ENCODE measurements around the gene IL5.

DNA sequence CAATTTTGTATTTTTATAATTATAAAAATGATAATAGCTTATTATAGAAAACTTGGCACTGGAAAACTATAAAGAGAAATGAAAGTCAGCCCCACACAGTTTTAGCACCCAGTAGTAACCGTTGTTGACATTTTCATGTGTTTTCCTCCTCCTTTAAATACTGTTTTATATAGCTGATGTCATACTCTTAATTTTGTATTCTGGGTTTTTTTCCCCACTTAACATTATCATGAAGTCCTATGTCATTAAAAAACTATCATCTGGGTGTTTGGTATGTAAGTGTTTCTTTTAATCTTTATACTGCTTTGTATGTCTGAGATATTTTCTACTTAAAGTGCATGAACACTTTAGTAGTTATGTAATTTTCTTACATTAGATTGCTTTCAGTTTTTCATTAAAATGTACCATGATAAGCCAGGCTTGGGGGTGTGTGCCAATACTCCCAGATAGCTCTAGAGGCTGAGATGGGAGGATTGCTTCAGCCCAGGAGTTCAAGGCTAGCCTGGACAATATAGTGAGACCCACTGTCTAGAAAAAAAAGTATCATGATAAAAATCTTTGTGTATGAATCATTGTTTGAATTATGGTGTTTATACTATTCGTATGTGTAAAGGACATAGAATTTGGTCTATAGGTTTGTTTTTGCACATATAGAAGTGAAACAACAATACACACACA, 16.2 kb upstream of the IL5 start:
- TF ChIP-seq, protein P1, sequence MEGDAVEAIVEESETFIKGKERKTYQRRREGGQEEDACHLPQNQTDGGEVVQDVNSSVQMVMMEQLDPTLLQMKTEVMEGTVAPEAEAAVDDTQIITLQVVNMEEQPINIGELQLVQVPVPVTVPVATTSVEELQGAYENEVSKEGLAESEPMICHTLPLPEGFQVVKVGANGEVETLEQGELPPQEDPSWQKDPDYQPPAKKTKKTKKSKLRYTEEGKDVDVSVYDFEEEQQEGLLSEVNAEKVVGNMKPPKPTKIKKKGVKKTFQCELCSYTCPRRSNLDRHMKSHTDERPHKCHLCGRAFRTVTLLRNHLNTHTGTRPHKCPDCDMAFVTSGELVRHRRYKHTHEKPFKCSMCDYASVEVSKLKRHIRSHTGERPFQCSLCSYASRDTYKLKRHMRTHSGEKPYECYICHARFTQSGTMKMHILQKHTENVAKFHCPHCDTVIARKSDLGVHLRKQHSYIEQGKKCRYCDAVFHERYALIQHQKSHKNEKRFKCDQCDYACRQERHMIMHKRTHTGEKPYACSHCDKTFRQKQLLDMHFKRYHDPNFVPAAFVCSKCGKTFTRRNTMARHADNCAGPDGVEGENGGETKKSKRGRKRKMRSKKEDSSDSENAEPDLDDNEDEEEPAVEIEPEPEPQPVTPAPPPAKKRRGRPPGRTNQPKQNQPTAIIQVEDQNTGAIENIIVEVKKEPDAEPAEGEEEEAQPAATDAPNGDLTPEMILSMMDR (IDR thresholded peaks at IDR 0.05; ENCODE audit: low read depth, low read length, poor library complexity, severe bottlenecking), result no peak
- TF ChIP-seq EZH2phosphoT487 (IDR thresholded peaks at IDR 0.05; ENCODE audit: borderline replicate concordance, low read length), result no peak
